H1 (cell line): ENCODE results near the gene VIPR1. TPM values are rescaled to one million over a fixed set of nuclear protein-coding genes. Genes with fewer than 3 reads are reported as not detected.

Experiments
- ASH2L ChIP-seq: fragments of 200-600, 300-600 bp; sonication (generic); IDR thresholded peaks from one replicate; pipeline ENCODE4 v1.7.1; 2017; ENCODE audit warnings: low read length
- FOSL1 ChIP-seq: IDR thresholded peaks from 2 replicates; pipeline ENCODE4 v1.6.1; 2011; ENCODE audit warnings: mild to moderate bottlenecking, low read depth, low read length, moderate library complexity; ENCODE audit not compliant: insufficient read depth
- JUN ChIP-seq: IDR thresholded peaks from 2 replicates; pipeline ENCODE4 v1.6.1; 2011; ENCODE audit warnings: low read depth, mild to moderate bottlenecking, improper control_type of control experiment, low read length
- JUND ChIP-seq: IDR thresholded peaks from 2 replicates; pipeline ENCODE4 v1.6.1; 2011; ENCODE audit warnings: mild to moderate bottlenecking, improper control_type of control experiment, low read length
- NANOG ChIP-seq: IDR thresholded peaks from 2 replicates; pipeline ENCODE4 v1.6.1; 2011; ENCODE audit warnings: low read length, low read depth, mild to moderate bottlenecking, inconsistent platforms; ENCODE audit not compliant: insufficient read depth, poor library complexity, severe bottlenecking
- SIN3A ChIP-seq, 2 experiments: IDR thresholded peaks in 1 of 2; conservative IDR thresholded peaks in 1 of 2; 2 replicates each; pipeline ENCODE4 v1.6.1; 2011 to 2012; ENCODE audit warnings: low read length in 2 of 2, improper control_type of control experiment in 1 of 2, low read depth in 1 of 2, mild to moderate bottlenecking in 1 of 2
- SIX5 ChIP-seq: IDR thresholded peaks from 2 replicates; pipeline ENCODE4 v1.6.1; 2011; ENCODE audit warnings: mild to moderate bottlenecking, low read depth, low read length
- TCF12 ChIP-seq: IDR thresholded peaks from 2 replicates; pipeline ENCODE4 v1.6.1; 2011; ENCODE audit warnings: low read depth, mild to moderate bottlenecking, low read length
- YY1 ChIP-seq: IDR thresholded peaks from 2 replicates; pipeline ENCODE4 v1.6.1; 2011; ENCODE audit warnings: low read depth, mild to moderate bottlenecking, low read length
- polyA plus RNA-seq, 7 experiments: library from polyadenylated mRNA; depleted of rRNA in 3 of 7; stranded (reverse) in 5 of 7; unstranded in 2 of 7; fragments of >200 nt in 5 of 7; fragments of 200-250 nt in 2 of 7; gene quantifications; 1 replicate in 5 of 7; 2 replicates in 1 of 7; 4 replicates in 1 of 7; pipeline versions ENCODE4 v1.2.1 to v1.2.3, GENCODE V29; 2011 to 2013; ENCODE audit warnings: missing spikeins in 2 of 7, mixed read lengths in 2 of 7
- total RNA-seq: library from RNA; stranded (reverse); fragmentation: NEBNext Ultra II Directional; extraction: Animal tissue kit (Norgen Biotek cat#: 25700); gene quantifications from 2 replicates; pipeline ENCODE4 v1.2.1, GENCODE V29; 2021
- TF ChIP-seq, protein P1 (sequence below): fragments of 300-600 bp; sonication (generic); IDR thresholded peaks from 2 replicates; pipeline ENCODE4 v1.7.1; 2012; ENCODE audit warnings: low read length, moderate library complexity, mild to moderate bottlenecking, inconsistent platforms; ENCODE audit not compliant: insufficient replicate concordance
- TF ChIP-seq, protein P2 (sequence below): IDR thresholded peaks from 2 replicates; pipeline ENCODE4 v1.6.1; 2011; ENCODE audit warnings: low read length, improper control_type of control experiment

The VIPR1 gene
- total and polyA plus RNA-seq, 2 of the 8 experiments (the other 6 are each of a cell fraction or from before 2014, with no cell fraction given) = 7.8 to 10.1 TPM

DNA sequence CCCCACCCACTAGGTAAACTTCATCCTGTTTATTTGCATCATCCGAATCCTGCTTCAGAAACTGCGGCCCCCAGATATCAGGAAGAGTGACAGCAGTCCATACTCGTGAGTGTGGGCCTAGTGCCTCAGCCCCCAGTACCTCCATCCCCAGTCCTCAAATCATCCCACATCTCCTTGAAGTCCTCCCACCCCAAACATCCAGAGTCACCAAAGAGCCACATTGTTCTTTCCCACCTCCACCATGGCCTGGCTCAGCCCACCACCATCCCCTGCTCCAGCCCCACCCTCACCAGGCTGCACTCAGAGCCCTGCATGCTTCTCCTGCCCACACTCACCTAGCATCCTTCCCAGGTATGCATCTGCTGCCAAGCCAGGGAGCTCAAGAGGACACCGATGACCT lies 29.8 kb downstream of the VIPR1 start (continued):
- TF ChIP-seq, protein P1, sequence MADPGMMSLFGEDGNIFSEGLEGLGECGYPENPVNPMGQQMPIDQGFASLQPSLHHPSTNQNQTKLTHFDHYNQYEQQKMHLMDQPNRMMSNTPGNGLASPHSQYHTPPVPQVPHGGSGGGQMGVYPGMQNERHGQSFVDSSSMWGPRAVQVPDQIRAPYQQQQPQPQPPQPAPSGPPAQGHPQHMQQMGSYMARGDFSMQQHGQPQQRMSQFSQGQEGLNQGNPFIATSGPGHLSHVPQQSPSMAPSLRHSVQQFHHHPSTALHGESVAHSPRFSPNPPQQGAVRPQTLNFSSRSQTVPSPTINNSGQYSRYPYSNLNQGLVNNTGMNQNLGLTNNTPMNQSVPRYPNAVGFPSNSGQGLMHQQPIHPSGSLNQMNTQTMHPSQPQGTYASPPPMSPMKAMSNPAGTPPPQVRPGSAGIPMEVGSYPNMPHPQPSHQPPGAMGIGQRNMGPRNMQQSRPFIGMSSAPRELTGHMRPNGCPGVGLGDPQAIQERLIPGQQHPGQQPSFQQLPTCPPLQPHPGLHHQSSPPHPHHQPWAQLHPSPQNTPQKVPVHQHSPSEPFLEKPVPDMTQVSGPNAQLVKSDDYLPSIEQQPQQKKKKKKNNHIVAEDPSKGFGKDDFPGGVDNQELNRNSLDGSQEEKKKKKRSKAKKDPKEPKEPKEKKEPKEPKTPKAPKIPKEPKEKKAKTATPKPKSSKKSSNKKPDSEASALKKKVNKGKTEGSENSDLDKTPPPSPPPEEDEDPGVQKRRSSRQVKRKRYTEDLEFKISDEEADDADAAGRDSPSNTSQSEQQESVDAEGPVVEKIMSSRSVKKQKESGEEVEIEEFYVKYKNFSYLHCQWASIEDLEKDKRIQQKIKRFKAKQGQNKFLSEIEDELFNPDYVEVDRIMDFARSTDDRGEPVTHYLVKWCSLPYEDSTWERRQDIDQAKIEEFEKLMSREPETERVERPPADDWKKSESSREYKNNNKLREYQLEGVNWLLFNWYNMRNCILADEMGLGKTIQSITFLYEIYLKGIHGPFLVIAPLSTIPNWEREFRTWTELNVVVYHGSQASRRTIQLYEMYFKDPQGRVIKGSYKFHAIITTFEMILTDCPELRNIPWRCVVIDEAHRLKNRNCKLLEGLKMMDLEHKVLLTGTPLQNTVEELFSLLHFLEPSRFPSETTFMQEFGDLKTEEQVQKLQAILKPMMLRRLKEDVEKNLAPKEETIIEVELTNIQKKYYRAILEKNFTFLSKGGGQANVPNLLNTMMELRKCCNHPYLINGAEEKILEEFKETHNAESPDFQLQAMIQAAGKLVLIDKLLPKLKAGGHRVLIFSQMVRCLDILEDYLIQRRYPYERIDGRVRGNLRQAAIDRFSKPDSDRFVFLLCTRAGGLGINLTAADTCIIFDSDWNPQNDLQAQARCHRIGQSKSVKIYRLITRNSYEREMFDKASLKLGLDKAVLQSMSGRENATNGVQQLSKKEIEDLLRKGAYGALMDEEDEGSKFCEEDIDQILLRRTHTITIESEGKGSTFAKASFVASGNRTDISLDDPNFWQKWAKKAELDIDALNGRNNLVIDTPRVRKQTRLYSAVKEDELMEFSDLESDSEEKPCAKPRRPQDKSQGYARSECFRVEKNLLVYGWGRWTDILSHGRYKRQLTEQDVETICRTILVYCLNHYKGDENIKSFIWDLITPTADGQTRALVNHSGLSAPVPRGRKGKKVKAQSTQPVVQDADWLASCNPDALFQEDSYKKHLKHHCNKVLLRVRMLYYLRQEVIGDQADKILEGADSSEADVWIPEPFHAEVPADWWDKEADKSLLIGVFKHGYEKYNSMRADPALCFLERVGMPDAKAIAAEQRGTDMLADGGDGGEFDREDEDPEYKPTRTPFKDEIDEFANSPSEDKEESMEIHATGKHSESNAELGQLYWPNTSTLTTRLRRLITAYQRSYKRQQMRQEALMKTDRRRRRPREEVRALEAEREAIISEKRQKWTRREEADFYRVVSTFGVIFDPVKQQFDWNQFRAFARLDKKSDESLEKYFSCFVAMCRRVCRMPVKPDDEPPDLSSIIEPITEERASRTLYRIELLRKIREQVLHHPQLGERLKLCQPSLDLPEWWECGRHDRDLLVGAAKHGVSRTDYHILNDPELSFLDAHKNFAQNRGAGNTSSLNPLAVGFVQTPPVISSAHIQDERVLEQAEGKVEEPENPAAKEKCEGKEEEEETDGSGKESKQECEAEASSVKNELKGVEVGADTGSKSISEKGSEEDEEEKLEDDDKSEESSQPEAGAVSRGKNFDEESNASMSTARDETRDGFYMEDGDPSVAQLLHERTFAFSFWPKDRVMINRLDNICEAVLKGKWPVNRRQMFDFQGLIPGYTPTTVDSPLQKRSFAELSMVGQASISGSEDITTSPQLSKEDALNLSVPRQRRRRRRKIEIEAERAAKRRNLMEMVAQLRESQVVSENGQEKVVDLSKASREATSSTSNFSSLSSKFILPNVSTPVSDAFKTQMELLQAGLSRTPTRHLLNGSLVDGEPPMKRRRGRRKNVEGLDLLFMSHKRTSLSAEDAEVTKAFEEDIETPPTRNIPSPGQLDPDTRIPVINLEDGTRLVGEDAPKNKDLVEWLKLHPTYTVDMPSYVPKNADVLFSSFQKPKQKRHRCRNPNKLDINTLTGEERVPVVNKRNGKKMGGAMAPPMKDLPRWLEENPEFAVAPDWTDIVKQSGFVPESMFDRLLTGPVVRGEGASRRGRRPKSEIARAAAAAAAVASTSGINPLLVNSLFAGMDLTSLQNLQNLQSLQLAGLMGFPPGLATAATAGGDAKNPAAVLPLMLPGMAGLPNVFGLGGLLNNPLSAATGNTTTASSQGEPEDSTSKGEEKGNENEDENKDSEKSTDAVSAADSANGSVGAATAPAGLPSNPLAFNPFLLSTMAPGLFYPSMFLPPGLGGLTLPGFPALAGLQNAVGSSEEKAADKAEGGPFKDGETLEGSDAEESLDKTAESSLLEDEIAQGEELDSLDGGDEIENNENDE = no peak
- TF ChIP-seq YY1 (no peak), TCF12 (no peak), FOSL1 (no peak), SIN3A (conservative IDR thresholded peaks at IDR 0.05 in 1 of 2, IDR thresholded peaks at IDR 0.05 in 1 of 2; ENCODE audit: low read depth in 1 of 2, low read length in 2 of 2) (no peak), NANOG (no peak), ASH2L (no peak), JUN (no peak), JUND (no peak), SIX5 (no peak)
- TF ChIP-seq, protein P2, sequence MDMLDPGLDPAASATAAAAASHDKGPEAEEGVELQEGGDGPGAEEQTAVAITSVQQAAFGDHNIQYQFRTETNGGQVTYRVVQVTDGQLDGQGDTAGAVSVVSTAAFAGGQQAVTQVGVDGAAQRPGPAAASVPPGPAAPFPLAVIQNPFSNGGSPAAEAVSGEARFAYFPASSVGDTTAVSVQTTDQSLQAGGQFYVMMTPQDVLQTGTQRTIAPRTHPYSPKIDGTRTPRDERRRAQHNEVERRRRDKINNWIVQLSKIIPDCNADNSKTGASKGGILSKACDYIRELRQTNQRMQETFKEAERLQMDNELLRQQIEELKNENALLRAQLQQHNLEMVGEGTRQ = no peak
